Adrenal gland (tissue), 5 donors: ENCODE measurements around the gene PLP2.

Experiments
- POLR2A ChIP-seq, 2 donors: fragments of 450-650 bp; IDR thresholded peaks; one replicate each; pipeline ENCODE4 v1.6.1; 2017; ENCODE audit warnings: antibody characterized with exemption in 2 of 2, mild to moderate bottlenecking in 2 of 2, moderate library complexity in 1 of 2
- TF ChIP-seq, protein P1 (sequence below), 6 experiments: fragments of 450-650 bp in 4 of 6; fragments of 200-600 bp in 2 of 6; sonication (generic) in 1 of 6; IDR thresholded peaks; 1 replicate in 5 of 6; 2 replicates in 1 of 6; pipeline versions ENCODE4 v1.5.1 to v1.8.0; 2016 to 2021; ENCODE audit warnings: antibody characterized with exemption in 6 of 6, mild to moderate bottlenecking in 2 of 6, moderate library complexity in 1 of 6
- donor health status: DM: no; HTN: no; CAD: no.

DNA sequence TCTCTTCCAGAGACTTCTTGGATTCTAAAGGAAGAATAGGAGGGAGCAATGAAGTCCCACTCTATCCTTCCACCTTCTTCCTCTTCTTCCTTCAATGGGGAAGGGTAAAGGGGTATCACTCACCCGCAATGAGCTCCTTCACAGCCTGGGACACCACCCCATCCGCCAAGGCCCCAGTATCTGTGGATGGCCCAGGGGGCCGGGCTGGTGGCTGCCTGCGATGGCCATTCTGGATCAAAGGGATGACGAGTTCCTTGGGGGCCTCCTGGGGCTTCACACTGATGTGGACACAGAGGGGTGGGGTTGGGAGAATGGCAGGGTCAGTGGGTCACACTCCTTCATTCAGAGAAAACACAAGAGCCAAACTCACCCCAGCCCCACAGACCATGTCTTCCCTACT lies 49.2 kb upstream of the PLP2 start:
- TF ChIP-seq, protein P1, sequence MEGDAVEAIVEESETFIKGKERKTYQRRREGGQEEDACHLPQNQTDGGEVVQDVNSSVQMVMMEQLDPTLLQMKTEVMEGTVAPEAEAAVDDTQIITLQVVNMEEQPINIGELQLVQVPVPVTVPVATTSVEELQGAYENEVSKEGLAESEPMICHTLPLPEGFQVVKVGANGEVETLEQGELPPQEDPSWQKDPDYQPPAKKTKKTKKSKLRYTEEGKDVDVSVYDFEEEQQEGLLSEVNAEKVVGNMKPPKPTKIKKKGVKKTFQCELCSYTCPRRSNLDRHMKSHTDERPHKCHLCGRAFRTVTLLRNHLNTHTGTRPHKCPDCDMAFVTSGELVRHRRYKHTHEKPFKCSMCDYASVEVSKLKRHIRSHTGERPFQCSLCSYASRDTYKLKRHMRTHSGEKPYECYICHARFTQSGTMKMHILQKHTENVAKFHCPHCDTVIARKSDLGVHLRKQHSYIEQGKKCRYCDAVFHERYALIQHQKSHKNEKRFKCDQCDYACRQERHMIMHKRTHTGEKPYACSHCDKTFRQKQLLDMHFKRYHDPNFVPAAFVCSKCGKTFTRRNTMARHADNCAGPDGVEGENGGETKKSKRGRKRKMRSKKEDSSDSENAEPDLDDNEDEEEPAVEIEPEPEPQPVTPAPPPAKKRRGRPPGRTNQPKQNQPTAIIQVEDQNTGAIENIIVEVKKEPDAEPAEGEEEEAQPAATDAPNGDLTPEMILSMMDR (IDR thresholded peaks at IDR 0.05) = no peak
- no peak for TF ChIP-seq POLR2A (IDR thresholded peaks at IDR 0.05)
